ENCODE measurements around the gene ST6GAL1. TPM values are rescaled to one million over a fixed set of nuclear protein-coding genes. Genes with fewer than 3 reads are reported as not detected.

Gene ST6GAL1
- total RNA-seq, 1 donor from 2014 or later, result 59.9 TPM

GRCh38 chr3:186971578-186971977 is 41.3 kb downstream of the ST6GAL1 start:
- H3K4me3 ChIP-seq, result no peak overlapping the region
- no peaks in the 10 kb centered on the region for H3K27me3 ChIP-seq
- peak overlapping the region; percentile 87 to 88 for H3K27ac ChIP-seq
- peaks cover 4 to 6% of the 10 kb centered on the region in 2 donors for H3K36me3 ChIP-seq
- peak; percentile 50 to 92 for DNase-seq (ENCODE audit: low spot score in 2 of 2)
- TF ChIP-seq CTCF (IDR thresholded peaks at IDR 0.05), result no peak
- intact Hi-C loops (cut with DNase I), result loop anchor here (2.0 kb wide), 2 partner anchors 31 to 41 kb away; partner anchors contain the start of gene ST6GAL1
- H3K4me1 ChIP-seq, result peaks cover 36 to 85% of the 10 kb centered on the region in 2 donors
- H3K9me3 ChIP-seq, result no peaks in the 10 kb centered on the region

- Histone ChIP-seq H3K4me1 (peaks cover 36 to 90% of the 10 kb centered on the region in 2 donors), H3K27ac (peak overlapping the region; percentile 7 to 87), H3K27me3 (no peaks in the 10 kb centered on the region), H3K36me3 (peaks cover 2 to 4% of the 10 kb centered on the region in 2 donors), H3K9me3 (no peaks in the 10 kb centered on the region), H3K4me3 (no peak overlapping the region)
- no peak for TF ChIP-seq CTCF (IDR thresholded peaks at IDR 0.05)
- no peak for DNase-seq (ENCODE audit: low spot score in 2 of 2)
- intact Hi-C loops (cut with DNase I), result no loop called here
These were observed 43.4 kb downstream of the ST6GAL1 start for GRCh38 chr3:186973702-186974101.

- no peak for TF ChIP-seq CTCF (IDR thresholded peaks at IDR 0.05)
- peaks cover 2 to 4% of the 10 kb centered on the region in 2 donors for H3K36me3 ChIP-seq
- no peak for DNase-seq (ENCODE audit: low spot score in 2 of 2)
- no peaks in the 10 kb centered on the region for H3K27me3 ChIP-seq
- H3K4me1 ChIP-seq, result peaks cover 36 to 81% of the 10 kb centered on the region in 2 donors
- no peak overlapping the region for H3K4me3 ChIP-seq
- peak overlapping the region; percentile 85 to 91 for H3K27ac ChIP-seq
- no peaks in the 10 kb centered on the region for H3K9me3 ChIP-seq
- intact Hi-C loops (cut with DNase I), result loop anchor here (5.0 kb wide), 1 partner anchor 127 kb away; no protein-coding TSS in a partner anchor
These were observed 44.5 kb downstream of the ST6GAL1 start for GRCh38 chr3:186974824-186975313.

- Histone ChIP-seq H3K36me3 (peaks cover 2 to 8% of the 10 kb centered on the region in 2 donors), H3K4me1 (peaks cover 31 to 73% of the 10 kb centered on the region in 2 donors), H3K27ac (peak overlapping the region; percentile 85 to 91), H3K27me3 (no peaks in the 10 kb centered on the region), H3K9me3 (no peaks in the 10 kb centered on the region), H3K4me3 (no peak overlapping the region)
- no peak for DNase-seq (ENCODE audit: low spot score in 2 of 2)
- TF ChIP-seq CTCF (IDR thresholded peaks at IDR 0.05), result no peak
- intact Hi-C loops (cut with DNase I), result loop anchor here (5.0 kb wide), 1 partner anchor 127 kb away; no protein-coding TSS in a partner anchor
These were observed 45.4 kb downstream of the ST6GAL1 start for GRCh38 chr3:186975726-186976125.

- peak; percentile 84 to 96 for DNase-seq (ENCODE audit: low spot score in 2 of 2)
- H3K27me3 ChIP-seq, result no peaks in the 10 kb centered on the region
- intact Hi-C loops (cut with DNase I), result loop anchor here (5.0 kb wide), 1 partner anchor 125 kb away; no protein-coding TSS in a partner anchor
- H3K27ac ChIP-seq, result peak overlapping the region; percentile 85 to 91
- H3K4me1 ChIP-seq, result peaks cover 23 to 60% of the 10 kb centered on the region in 2 donors
- peak overlapping the region in 1 of 2 donors; percentile 42 for H3K4me3 ChIP-seq
- H3K9me3 ChIP-seq, result no peaks in the 10 kb centered on the region
- peaks cover 2 to 14% of the 10 kb centered on the region in 2 donors for H3K36me3 ChIP-seq
- TF ChIP-seq CTCF (IDR thresholded peaks at IDR 0.05), result peak in 1 of 3 experiments; percentile 8
These were observed 46.8 kb downstream of the ST6GAL1 start for GRCh38 chr3:186976837-186977750.
